K562 (cell line): ENCODE measurements around the gene EIF4E.

Experiments used
- CREB1 ChIP-seq, 2 experiments: sonication (generic) in 1 of 2; formaldehyde crosslinking in 1 of 2; IDR thresholded peaks; 2 replicates each; pipeline versions ENCODE4 v1.6.1 to v1.8.0; 2012 to 2022; ENCODE audit warnings: inconsistent platforms in 1 of 2, mild to moderate bottlenecking in 1 of 2, missing genetic modification reagents in 1 of 2, moderate library complexity in 1 of 2
- SP2 ChIP-seq: IDR thresholded peaks from 2 replicates; pipeline ENCODE4 v1.6.1; 2011; ENCODE audit warnings: mild to moderate bottlenecking, low read depth, low read length, moderate library complexity; ENCODE audit not compliant: poor library complexity, severe bottlenecking; ENCODE audit errors: extremely low read depth

GRCh38 chr4:98939438-98939837 is 10.5 kb upstream of the EIF4E start:
- TF ChIP-seq SP2 = no peak
- no peak for TF ChIP-seq CREB1 (IDR thresholded peaks at IDR 0.05)
- TF ChIP-seq CREB1 (CRISPR knock-in tag; IDR thresholded peaks at IDR 0.05) = no peak
